ENCODE measurements around the gene TRAPPC3L. TPM values are rescaled to one million over a fixed set of nuclear protein-coding genes. Genes with fewer than 3 reads are reported as not detected.

TRAPPC3L gene
- total RNA-seq (2021; ENCODE audit: unreplicated experiment): not detected
- polyA plus RNA-seq (2012): not detected in 2 replicates
- percentile 4 among the genes with signal in this experiment for Bru-seq, nascent RNA
- percentile 2 among the genes with signal in this experiment for BruChase-seq, experiment 1, labeled RNA remaining after a 6-hour chase
- percentile 4 among the genes with signal in this experiment for BruChase-seq, experiment 2, labeled RNA remaining after a 2-hour chase
- long read RNA-seq: 0 reads

GRCh38 chr6:116545651-116546050 is at the start of gene TRAPPC3L:
Gene TRAPPC3L, minus strand, starts transcription at chr6:116545684. Its CDS starts 170 bp downstream, at chr6:116545514.
- intact Hi-C loops (cut with micrococcal nuclease): no loop called here
- H3K4me2 ChIP-seq (ENCODE audit: low read length): no peak within 1 kb of the TSS
- TF ChIP-seq POLR2AphosphoS5 (IDR thresholded peaks at IDR 0.05; ENCODE audit: low read depth, low read length) (no peak), ZFX (IDR thresholded peaks at IDR 0.05) (no peak), REST (IDR thresholded peaks at IDR 0.05; ENCODE audit: low read depth) (no peak), EZH2phosphoT487 (IDR thresholded peaks at IDR 0.05; ENCODE audit: borderline replicate concordance) (no peak), JUND (IDR thresholded peaks at IDR 0.05) (no peak), MAX (IDR thresholded peaks at IDR 0.05) (no peak), EZH2 (IDR thresholded peaks at IDR 0.05) (no peak), YY1 (IDR thresholded peaks at IDR 0.05; ENCODE audit: extremely low read depth, insufficient replicate concordance, low read depth, low read length) (no peak), CEBPB (IDR thresholded peaks at IDR 0.05; ENCODE audit: low read depth) (no peak), RAD21 (IDR thresholded peaks at IDR 0.05; ENCODE audit: low read depth) (no peak)
- H2AFZ ChIP-seq (ENCODE audit: low read depth, low read length, poor library complexity, severe bottlenecking): peak within 1 kb of the TSS; percentile 54
- H3K4me3 ChIP-seq (replicated peaks in 1 of 2; ENCODE audit: low read depth in 1 of 2, low read length in 2 of 2): no peak within 1 kb of the TSS
- POLR2A ChIA-PET: no interaction called here
- H4K20me1 ChIP-seq (ENCODE audit: insufficient read depth): no peaks in the 10 kb centered on the region
- H3K27me3 ChIP-seq (ENCODE audit: insufficient read depth, low read length): no peaks in the 10 kb centered on the region
- BruUV-seq (replicated peaks): no TSS peak
- no peak for ATAC-seq
- no peak within 1 kb of the TSS for H3K9ac ChIP-seq (ENCODE audit: low read length)
- no peaks in the 10 kb centered on the region for H3K9me2 ChIP-seq (ENCODE audit: insufficient read depth)
- no peak within 1 kb of the TSS for H3K27ac ChIP-seq (ENCODE audit: low read depth, low read length)
- H3K9me3 ChIP-seq (ENCODE audit: control insufficient read depth in 1 of 2, insufficient read depth in 1 of 2, low read depth in 1 of 2, low read length in 2 of 2): no peaks in the 10 kb centered on the region
- no peaks in the 10 kb centered on the region for H3K36me3 ChIP-seq (ENCODE audit: control insufficient read depth in 1 of 2, insufficient read depth in 2 of 2, low read length in 2 of 2)
- CTCF ChIA-PET: interaction anchor here (1.3 kb wide), 1 partner anchor 16 kb away, joined by 4 read pairs; no protein-coding TSS in a partner anchor
- no peaks in the 10 kb centered on the region for H3K4me1 ChIP-seq (ENCODE audit: control insufficient read depth in 1 of 2, insufficient read depth in 2 of 2, low read length in 2 of 2)
- RAD21 ChIA-PET (ENCODE audit: low non-redundant PET in 1 of 2, low total read pairs in 2 of 2, uncharacterized antibody in 2 of 2, unreplicated experiment in 2 of 2): no interaction called here
- no peaks in the 10 kb centered on the region for H3K79me2 ChIP-seq (ENCODE audit: insufficient read depth, low read length)
- DNase-seq (ENCODE audit: low read depth, low spot score): no peak

All from HCT116 (cell line).